Glomerular visceral epithelial cell (primary cell): ENCODE measurements around the gene KRTAP4-6.
"Not testable (repeated sequence)": the region's sequence is repeated elsewhere in the genome, so short reads cannot be mapped to it uniquely, and the experiment has no call there.

ENCODE experiments used
- DNase-seq: peaks from one replicate; pipeline ENCODE4 v3.0.0-alpha.2; 2016; ENCODE audit errors: extremely low spot score

The KRTAP4-6 gene

GRCh38 chr17:41107941-41108450 is 32.3 kb downstream of the KRTAP4-6 start:
- DNase-seq: no peak

- DNase-seq: not testable (repeated sequence)
Observed at GRCh38 chr17:41105347-41105746, 35.0 kb downstream of the KRTAP4-6 start, which contains the start of gene KRTAP4-9. KRTAP4-9 (plus strand) TSS chr17:41105389; CDS start chr17:41105389, 0 bp downstream.

GRCh38 chr17:41104386-41105038 is 35.8 kb downstream of the KRTAP4-6 start:
- DNase-seq: peak; percentile 45

GRCh38 chr17:41103896-41104295 is 36.4 kb downstream of the KRTAP4-6 start:
- no peak for DNase-seq

- DNase-seq: no peak
Observed at GRCh38 chr17:41101586-41102259, 38.6 kb downstream of the KRTAP4-6 start, which contains the start of gene KRTAP4-16. KRTAP4-16 (minus strand) TSS chr17:41102209; CDS start chr17:41102209, 0 bp downstream.

GRCh38 chr17:41099682-41100480 is 40.5 kb downstream of the KRTAP4-6 start:
- peak; percentile 48 for DNase-seq

- no peak for DNase-seq
Observed at GRCh38 chr17:41098481-41098880, 41.9 kb downstream of the KRTAP4-6 start.

- DNase-seq: no peak
Observed at GRCh38 chr17:41098042-41098441, 42.3 kb downstream of the KRTAP4-6 start, which contains the start of gene KRTAP4-8. KRTAP4-8 (minus strand) TSS chr17:41098142; CDS start chr17:41098084, 58 bp downstream.

- no peak for DNase-seq
Observed at GRCh38 chr17:41096055-41096454, 44.3 kb downstream of the KRTAP4-6 start.
